Activated T-cell treated with anti-CD3 and anti-CD28 coated beads, Interleukin-2, amount 50 U/mL, for 1 hour (primary cell): Measurements from ENCODE around the gene ACCS.

ENCODE experiments used
- DNase-seq: peaks from one replicate; pipeline ENCODE4 v3.0.0-alpha.2; 2020

ACCS gene

DNA sequence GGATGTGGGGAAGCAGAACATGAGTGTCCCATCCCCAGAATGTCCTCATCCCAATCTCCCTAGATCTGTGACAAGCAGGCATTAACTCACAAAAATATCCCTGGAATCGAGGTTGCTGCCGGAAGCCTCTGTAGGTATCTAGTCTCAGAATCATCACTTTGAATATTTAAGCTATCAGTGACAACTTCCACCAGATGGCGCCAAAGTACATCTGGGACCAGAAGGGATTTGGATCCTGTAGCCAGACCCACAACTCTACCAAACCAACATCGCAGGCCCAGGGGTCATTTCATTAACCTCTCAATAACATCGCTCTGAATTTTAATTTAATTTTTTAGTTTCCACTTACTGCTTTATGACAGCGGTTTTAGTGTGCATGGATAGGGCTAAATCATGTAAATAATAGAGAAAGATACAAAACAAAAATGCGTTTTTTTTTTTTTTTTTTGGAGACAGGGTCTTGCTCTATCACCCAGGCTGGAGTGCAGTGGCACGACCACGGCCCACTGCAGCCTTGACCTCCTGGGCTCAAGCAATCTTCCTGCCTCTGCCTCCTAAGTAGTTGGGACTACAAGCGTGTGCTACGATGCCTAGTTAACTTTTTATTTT, 28.3 kb downstream of the ACCS start:
- peak; percentile 52 for DNase-seq

DNA sequence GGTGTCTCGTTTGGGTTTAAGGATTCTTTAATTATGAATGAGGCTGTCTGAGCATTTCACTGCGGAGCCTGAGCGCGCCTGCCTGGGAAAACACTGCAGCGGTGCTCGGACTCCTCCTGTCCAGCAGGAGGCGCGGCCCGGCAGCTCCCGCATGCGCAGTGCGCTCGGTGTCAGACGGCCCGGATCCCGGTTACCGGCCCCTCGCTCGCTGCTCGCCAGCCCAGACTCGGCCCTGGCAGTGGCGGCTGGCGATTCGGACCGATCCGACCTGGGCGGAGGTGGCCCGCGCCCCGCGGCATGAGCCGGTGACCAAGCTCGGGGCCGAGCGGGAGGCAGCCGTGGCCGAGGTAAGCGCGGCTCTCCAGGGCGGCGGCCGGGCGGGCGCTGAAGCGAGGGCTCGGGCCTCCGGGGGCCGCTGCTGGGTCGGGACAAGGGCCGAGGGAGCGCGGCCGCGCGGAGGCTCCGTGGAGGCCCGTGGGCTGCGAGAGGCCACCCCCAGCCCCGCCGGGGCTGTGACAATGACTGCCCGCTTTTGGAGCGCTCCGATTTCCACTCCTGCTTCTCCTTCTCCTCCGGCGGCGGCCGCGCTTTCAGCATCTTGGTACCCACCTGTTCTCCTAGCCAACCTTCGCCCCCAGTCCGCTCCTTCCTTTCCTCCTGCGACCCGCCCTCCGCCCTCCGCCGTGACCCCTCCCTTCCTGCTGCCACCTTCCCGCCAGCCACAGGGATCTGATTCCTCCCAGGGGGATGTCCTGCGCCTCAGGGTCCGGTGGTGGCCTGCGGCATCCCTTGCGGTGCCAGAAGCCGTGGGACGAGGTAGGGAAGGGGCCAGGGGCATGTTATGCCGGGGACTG, 29.7 kb downstream of the ACCS start, which contains the start of gene EXT2:
TSS of gene EXT2 (plus strand) at position 173 of the 854 bp plus-strand sequence. CDS start 12,035 bp downstream, outside the sequence.
- DNase-seq: peak; percentile 87

DNA sequence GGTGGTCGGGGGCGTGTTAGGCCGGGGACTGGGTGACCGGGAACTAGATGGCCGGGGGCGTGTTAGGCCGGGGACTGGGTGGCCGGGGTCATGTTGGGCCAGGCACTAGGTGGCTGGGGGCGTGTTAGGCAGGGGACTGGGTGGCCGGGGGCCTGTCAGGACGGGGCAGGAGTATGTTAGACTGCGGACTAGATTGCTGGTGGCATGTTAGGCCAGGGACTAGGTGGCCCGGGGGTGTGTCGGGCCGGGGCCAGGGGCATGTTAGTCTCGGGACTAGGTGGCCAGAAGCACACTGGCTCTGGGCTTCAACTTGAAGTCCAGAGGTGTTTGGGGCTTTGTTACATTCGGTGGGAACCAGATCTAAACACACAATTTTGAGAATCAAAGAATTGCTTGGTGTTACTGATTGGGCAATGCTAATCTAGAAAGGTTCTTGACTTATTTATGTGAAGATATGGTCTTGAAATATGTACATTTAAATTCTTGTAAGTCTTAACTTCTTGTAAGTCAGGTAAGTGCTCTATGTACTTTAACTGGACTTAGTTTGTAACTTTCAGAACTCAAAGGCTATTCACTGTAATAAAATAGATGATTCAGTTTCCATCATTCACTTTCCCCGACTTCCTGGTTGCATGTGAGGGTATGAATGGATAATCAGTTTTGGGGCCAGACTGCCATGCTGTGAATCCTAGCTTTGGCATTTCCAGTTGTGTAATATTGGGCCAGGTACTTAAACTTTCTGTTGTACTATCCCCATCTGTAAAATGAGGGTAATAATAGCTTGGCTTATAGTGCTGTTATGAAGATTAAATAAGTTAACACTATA, 30.5 kb downstream of the ACCS start:
- no peak for DNase-seq

- no peak for DNase-seq
Observed at GRCh38 chr11:44097821-44098220, 31.8 kb downstream of the ACCS start.

GRCh38 chr11:44101098-44101497, 35.0 kb downstream of the ACCS start:
- no peak for DNase-seq

DNA sequence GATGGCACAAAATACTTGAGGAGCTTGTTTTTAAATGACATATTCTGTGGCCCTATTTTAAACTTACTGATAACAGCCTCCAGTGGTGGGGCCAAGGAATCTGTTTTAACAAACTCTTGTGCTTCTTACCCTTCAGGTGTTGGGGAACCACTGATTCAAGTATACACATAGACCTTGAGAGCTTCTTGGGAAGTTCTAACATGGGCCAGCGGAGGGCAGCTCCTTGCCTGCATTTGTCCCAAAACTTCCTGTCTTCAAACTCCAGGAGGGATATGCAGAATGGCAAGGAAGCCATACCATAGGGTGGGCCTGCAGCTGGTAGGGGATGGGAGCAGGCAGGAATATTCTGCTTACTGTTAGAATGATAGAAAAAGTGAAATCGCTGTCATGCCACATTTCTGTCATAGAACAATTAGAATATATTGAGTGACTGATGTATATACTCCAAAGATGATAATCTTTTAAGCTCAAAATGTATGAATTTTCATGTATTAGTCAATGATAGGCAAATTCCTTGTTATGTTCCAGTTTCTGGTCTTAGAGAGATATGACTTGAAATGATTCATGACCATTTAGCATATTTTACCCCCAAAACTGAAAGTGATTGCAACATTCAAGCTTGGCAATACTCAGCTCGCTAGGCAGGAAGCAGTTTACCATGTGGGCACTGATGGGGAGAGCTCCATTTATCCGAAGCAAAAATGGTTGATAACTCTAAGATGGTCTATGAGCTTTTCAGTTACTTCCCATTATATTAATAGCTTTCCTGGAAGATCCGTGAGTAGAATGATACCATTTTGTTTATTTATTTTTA, 38.6 kb downstream of the ACCS start:
- no peak for DNase-seq

DNA sequence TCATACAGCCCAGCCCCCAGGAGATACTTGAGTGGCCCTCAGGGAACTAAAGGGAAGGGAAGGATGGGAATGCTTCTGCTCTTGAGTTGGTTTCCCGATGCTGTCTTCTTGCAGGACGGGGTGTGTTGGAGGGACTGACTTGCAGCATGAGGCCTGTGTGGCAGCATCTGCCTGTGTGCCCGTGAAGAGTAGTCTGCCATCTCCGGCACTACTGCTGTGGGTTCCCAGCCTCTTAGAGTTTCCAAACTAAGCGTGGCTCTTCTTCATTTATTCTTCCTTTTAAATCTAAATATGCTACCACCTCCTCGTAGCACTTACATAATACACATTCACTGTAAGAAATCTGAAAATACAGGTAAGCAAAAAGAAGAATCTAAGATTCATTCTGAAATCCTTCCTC, 42.2 kb downstream of the ACCS start:
- no peak for DNase-seq

DNA sequence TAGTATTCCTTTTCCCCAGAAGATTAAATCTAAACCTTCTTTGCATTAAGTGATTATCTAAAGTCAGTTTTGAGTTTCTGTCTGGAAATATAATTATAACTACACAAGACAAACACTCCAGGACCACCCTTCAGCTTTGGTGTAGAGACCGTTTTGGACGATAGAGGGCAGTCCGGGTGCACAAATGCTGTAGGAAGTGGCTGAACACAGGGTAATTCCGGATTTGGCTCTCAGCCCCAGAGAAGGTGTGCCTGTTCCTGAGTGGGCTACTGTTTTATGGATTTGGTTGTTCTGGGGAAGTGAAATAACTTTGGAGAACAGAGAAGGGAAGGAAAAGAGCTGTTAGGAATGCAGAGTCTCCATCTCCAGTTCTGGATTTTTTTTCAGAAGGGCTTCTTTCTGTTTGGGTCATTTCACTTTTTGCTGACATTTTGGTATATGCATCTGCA, 44.2 kb downstream of the ACCS start:
- peak; percentile 51 for DNase-seq

DNA sequence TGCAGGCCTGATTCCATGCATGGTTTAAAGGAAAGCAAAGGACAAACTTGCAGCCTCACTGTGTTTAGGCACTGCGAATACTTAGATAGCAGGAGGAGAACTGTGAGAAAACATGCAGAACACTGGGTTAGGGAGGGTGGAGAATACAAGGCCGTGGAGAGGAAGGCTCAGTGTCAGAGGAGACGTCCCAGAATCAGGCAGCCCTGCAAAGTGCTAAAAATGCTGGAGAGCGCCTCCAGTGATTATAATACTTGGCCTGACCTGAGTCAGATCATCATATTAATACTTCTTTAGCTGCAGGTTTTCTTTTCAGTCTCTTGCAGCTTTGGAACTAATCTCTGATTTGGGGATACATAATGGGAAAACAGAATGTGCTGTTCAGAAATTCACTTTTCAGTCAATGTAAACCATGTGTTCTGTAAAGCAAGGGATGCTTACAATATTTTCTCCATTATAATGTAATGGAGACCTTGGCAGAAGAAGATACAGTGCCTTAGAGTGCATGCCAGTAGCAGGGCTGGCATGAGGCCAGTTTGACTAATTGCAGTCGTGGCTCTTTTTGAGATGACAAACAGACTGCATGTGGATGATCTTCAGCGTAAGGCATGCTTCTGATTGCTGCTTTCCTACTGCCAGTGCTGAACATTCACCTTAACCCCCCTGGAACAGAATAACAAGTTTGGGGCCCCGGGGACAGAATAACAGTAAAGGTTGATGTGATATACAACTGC, 46.2 kb downstream of the ACCS start:
- DNase-seq: no peak

DNA sequence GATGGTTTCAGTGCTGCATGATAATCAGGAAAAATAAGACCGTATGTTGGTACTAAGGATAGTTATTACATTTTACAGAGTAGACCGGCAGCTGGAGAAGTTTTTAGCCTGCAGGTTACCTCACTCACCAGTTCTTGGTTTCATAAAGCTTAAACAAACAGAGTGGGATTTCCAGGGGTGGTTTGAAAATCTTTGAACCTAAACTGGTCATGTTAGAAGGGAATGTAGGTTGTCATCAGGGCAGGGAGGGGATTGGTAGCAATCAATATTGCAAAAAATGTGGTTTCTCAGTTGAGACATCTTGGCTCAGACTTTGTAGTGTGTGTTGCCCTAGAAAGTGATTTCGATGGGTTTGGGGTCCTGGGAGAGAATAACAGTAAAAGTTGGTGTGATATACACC, 46.9 kb downstream of the ACCS start:
- no peak for DNase-seq

GRCh38 chr11:44113572-44113971, 47.5 kb downstream of the ACCS start:
- DNase-seq: no peak

DNA sequence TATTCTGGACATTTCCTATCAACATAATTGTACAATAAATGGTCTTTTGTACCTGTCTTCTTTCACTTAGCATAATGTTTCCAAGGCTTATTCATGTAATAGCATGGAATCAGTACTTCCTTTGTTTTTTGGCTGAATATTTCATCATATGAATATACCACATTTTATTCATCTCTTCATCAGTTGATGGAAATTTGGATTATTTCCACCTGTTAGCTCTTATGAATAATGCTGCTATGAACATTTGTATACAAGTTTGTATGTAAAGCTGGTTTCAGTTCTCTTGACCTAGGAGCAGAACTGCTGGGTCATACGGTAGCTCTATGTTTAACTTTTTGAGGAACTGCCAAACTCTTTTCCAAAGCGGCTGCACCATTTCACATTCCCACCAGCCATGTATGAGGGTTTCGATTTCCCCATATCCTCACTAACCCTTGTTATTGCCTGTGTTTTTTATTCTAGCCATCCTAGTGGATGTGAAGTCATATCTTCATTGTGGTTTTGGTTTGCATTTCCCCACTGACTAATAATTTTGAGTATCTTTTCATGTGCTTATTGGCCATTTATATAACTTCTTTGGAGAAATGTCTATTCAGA, 50.3 kb downstream of the ACCS start:
- DNase-seq: no peak

GRCh38 chr11:44120169-44120568, 54.1 kb downstream of the ACCS start:
- no peak for DNase-seq

DNA sequence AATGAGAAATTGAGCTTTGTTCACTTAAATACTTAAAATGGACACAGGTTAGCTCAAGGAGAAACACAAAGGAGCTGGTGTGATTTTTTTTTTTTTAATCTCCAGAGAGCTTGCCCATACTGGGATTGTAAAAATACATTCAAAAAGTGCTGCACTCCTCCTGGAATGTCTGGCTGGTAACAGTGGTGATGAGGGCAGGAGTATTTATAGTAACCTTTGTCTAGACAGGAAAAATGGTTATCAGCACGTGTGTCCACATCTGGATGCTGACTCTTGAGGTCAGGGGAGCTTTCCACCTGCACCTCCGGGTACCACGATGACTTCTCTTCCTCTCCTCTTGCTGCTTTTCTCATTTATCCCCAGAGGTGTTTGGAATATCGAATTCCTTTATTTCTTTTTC, 59.5 kb downstream of the ACCS start:
- DNase-seq: no peak

GRCh38 chr11:44126304-44126703, 60.2 kb downstream of the ACCS start:
- no peak for DNase-seq

GRCh38 chr11:44127130-44127529, 61.1 kb downstream of the ACCS start:
- DNase-seq: no peak

DNA sequence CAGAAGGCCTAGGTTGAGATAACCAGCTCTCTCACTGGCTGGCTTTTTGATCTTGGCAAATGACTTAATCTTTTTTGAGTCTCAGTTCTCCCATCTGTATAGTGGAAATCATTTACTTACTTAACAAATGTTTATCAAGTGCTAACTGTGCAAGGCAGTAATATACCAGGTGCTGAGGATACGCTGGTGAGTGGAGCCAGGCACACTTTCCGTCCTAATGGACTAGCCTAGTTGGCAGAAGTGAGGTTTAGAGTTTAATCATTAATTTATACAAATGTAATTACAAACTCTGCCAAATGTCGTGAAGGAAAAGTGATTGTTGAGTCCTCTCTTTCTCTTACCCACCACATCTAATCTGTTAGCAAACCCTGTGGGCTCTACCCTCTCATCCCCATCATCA, 62.7 kb downstream of the ACCS start:
- DNase-seq: no peak

- DNase-seq: no peak
Observed at GRCh38 chr11:44130751-44131150, 64.7 kb downstream of the ACCS start.

GRCh38 chr11:44133335-44133946, 67.4 kb downstream of the ACCS start:
- no peak for DNase-seq
